ENCODE data around the gene TMPRSS11B. TPM values are rescaled to one million over a fixed set of nuclear protein-coding genes. Genes with fewer than 3 reads are reported as not detected.

TMPRSS11B gene
- total and polyA plus RNA-seq, 10 donors: 0.09 to 0.35 TPM; not detected in 8

- H3K36me3 ChIP-seq: no peaks in the 10 kb centered on the region
- H3K4me1 ChIP-seq: no peaks in the 10 kb centered on the region
- intact Hi-C loops (cut with DNase I; ENCODE audit: low total_unique reads): no loop called here
- H3K4me3 ChIP-seq: no peak overlapping the region
- H3K27ac ChIP-seq: no peak overlapping the region
- DNase-seq: no peak
- H3K27me3 ChIP-seq (replicated peaks in 1 of 7): no peaks in the 10 kb centered on the region
- 52 to 76% (median 63%) methylated on average over 2 of the region's 2 CpGs for WGBS, 5 donors
- no peaks in the 10 kb centered on the region for H3K9me3 ChIP-seq
- TF ChIP-seq POLR2AphosphoS5 (IDR thresholded peaks at IDR 0.05) (no peak), CTCF (IDR thresholded peaks at IDR 0.05 in 8 of 11, conservative IDR thresholded peaks at IDR 0.05 in 3 of 11) (no peak), POLR2A (IDR thresholded peaks at IDR 0.05) (no peak)
These were observed 32.1 kb upstream of the TMPRSS11B start for GRCh38 chr4:68277627-68278026.

GRCh38 chr4:68272860-68273259, 27.4 kb upstream of the TMPRSS11B start:
- Histone ChIP-seq H3K4me3 (no peak overlapping the region), H3K27ac (no peak overlapping the region), H3K9me3 (no peaks in the 10 kb centered on the region), H3K27me3 (replicated peaks in 1 of 7) (peaks cover 0 to 8% (median 0%) of the 10 kb centered on the region in 7 donors), H3K4me1 (peaks cover 0 to 5% (median 0%) of the 10 kb centered on the region in 6 donors), H3K36me3 (no peaks in the 10 kb centered on the region)
- DNase-seq: no peak
- 60 to 86% (median 77%) methylated on average over 2 of the region's 2 CpGs for WGBS, 5 donors
- intact Hi-C loops (cut with DNase I; ENCODE audit: low total_unique reads): loop anchor here (2.0 kb wide), 1 partner anchor 104 kb away; no protein-coding TSS in a partner anchor
- TF ChIP-seq POLR2AphosphoS5 (IDR thresholded peaks at IDR 0.05): no peak

GRCh38 chr4:68272380-68272779, 26.9 kb upstream of the TMPRSS11B start:
- no peaks in the 10 kb centered on the region for H3K36me3 ChIP-seq
- peak overlapping the region in 2 of 8 donors; percentile 20 to 31 for H3K4me3 ChIP-seq
- H3K27me3 ChIP-seq (replicated peaks in 1 of 7): peaks cover 0 to 8% (median 0%) of the 10 kb centered on the region in 7 donors
- H3K9me3 ChIP-seq: no peaks in the 10 kb centered on the region
- 26 to 46% (median 35%) methylated on average over 2 of the region's 2 CpGs for whole genome bisulfite sequencing, 5 donors
- intact Hi-C loops (cut with DNase I; ENCODE audit: low total_unique reads): loop anchor here (2.0 kb wide), 1 partner anchor 104 kb away; no protein-coding TSS in a partner anchor
- H3K27ac ChIP-seq: no peak overlapping the region
- no peak for DNase-seq
- TF ChIP-seq POLR2A (IDR thresholded peaks at IDR 0.05): no peak
- no peak for TF ChIP-seq CTCF (IDR thresholded peaks at IDR 0.05 in 8 of 11, conservative IDR thresholded peaks at IDR 0.05 in 3 of 11)
- TF ChIP-seq POLR2AphosphoS5 (IDR thresholded peaks at IDR 0.05): no peak
- peaks cover 0 to 5% (median 0%) of the 10 kb centered on the region in 6 donors for H3K4me1 ChIP-seq

GRCh38 chr4:68271851-68272357, 26.4 kb upstream of the TMPRSS11B start:
- Histone ChIP-seq H3K9me3 (no peaks in the 10 kb centered on the region), H3K27me3 (replicated peaks in 1 of 7) (peaks cover 0 to 8% (median 0%) of the 10 kb centered on the region in 7 donors), H3K27ac (no peak overlapping the region), H3K4me3 (peak overlapping the region in 2 of 8 donors; percentile 20 to 31), H3K36me3 (no peaks in the 10 kb centered on the region), H3K4me1 (peaks cover 0 to 5% (median 0%) of the 10 kb centered on the region in 6 donors)
- 12 to 33% (median 20%) methylated on average over 11 of the region's 11 CpGs for WGBS, 5 donors
- intact Hi-C loops (cut with DNase I; ENCODE audit: low total_unique reads): loop anchor here (2.0 kb wide), 1 partner anchor 105 kb away; no protein-coding TSS in a partner anchor
- DNase-seq: no peak
- TF ChIP-seq CTCF (IDR thresholded peaks at IDR 0.05 in 8 of 11, conservative IDR thresholded peaks at IDR 0.05 in 3 of 11): peak; percentile 33 to 78 (median 69)
- TF ChIP-seq POLR2A (IDR thresholded peaks at IDR 0.05): no peak
